HepG2 (cell line): ENCODE data around the gene DPT. TPM values are rescaled to one million over a fixed set of nuclear protein-coding genes. Genes with fewer than 3 reads are reported as not detected.

Experiments
- AHR ChIP-seq: IDR thresholded peaks from 2 replicates; pipeline ENCODE4 v1.6.1; 2018; ENCODE audit warnings: missing genetic modification reagents, missing compliant biosample characterization
- ELF3 ChIP-seq: IDR thresholded peaks from 2 replicates; pipeline ENCODE4 v1.6.1; 2016; ENCODE audit warnings: missing genetic modification reagents, missing compliant biosample characterization
- HCFC1 ChIP-seq: fragments of 150-350 bp; IDR thresholded peaks from 2 replicates; pipeline ENCODE4 v1.6.1; 2014; ENCODE audit warnings: low read depth, low read length
- NFIC ChIP-seq: IDR thresholded peaks from 2 replicates; pipeline ENCODE4 v1.6.1; 2012; ENCODE audit warnings: mild to moderate bottlenecking, low read length, inconsistent platforms
- RARA ChIP-seq: IDR thresholded peaks from 2 replicates; pipeline ENCODE4 v1.6.1; 2016; ENCODE audit warnings: missing genetic modification reagents, missing compliant biosample characterization
- TEAD3 ChIP-seq: optimal IDR thresholded peaks from 2 replicates; pipeline ENCODE3; 2016; ENCODE audit warnings: borderline replicate concordance
- ZBTB3 ChIP-seq: sonication (generic); formaldehyde crosslinking; IDR thresholded peaks from 2 replicates; pipeline ENCODE4 v1.4.0; 2020; ENCODE audit warnings: low read depth, mild to moderate bottlenecking, moderate library complexity, missing genetic modification reagents, borderline replicate concordance
- ZNF24 ChIP-seq: fragments of 450-650 bp; IDR thresholded peaks from 2 replicates; pipeline ENCODE4 v1.6.1; 2017; ENCODE audit warnings: antibody characterized with exemption, mild to moderate bottlenecking
- ZNF317 ChIP-seq: sonication (generic); formaldehyde crosslinking; IDR thresholded peaks from 2 replicates; pipeline ENCODE4 v1.5.0; 2020; ENCODE audit warnings: mild to moderate bottlenecking, missing genetic modification reagents
- ZNF350 ChIP-seq: sonication (generic); formaldehyde crosslinking; IDR thresholded peaks from 2 replicates; pipeline ENCODE4 v1.4.0; 2020; ENCODE audit warnings: mild to moderate bottlenecking, low read depth, missing genetic modification reagents, borderline replicate concordance
- ZNF614 ChIP-seq: IDR thresholded peaks from 2 replicates; pipeline ENCODE4 v1.6.1; 2018; ENCODE audit warnings: missing biosample characterization, missing genetic modification reagents, inconsistent platforms, borderline replicate concordance
- ZNF747 ChIP-seq: sonication (generic); formaldehyde crosslinking; IDR thresholded peaks from 2 replicates; pipeline ENCODE4 v1.8.1; 2023; ENCODE audit warnings: missing genetic modification reagents, mild to moderate bottlenecking, borderline replicate concordance
- ZNF839 ChIP-seq: sonication (generic); formaldehyde crosslinking; IDR thresholded peaks from 2 replicates; pipeline ENCODE4 v1.4.0; 2020; ENCODE audit warnings: missing genetic modification reagents, mild to moderate bottlenecking, borderline replicate concordance
- polyA plus RNA-seq, 8 experiments: library from polyadenylated mRNA; depleted of rRNA in 3 of 8; stranded (reverse) in 7 of 8; unstranded in 1 of 8; fragments of >200 nt; fragmentation: Illumina TruSeq in 4 of 8; extraction: Trizol in 4 of 8; gene quantifications; 2 replicates each; pipeline versions ENCODE4 v1.2.1 to v1.2.3, GENCODE V29; 2011 to 2016; ENCODE audit warnings: low read depth in 4 of 8, missing spikeins in 1 of 8, mixed read lengths in 1 of 8; ENCODE audit not compliant: insufficient read depth in 1 of 8
- total RNA-seq, 5 experiments: library from RNA; depleted of rRNA; stranded (reverse); fragments of >200 nt; fragmentation: Illumina TruSeq; extraction: Trizol; gene quantifications; 2 replicates each; pipeline ENCODE4 v1.2.3, GENCODE V29; 2016; ENCODE audit warnings: low read depth in 1 of 5
- TF ChIP-seq, protein P1 (sequence below): IDR thresholded peaks from 2 replicates; pipeline ENCODE4 v1.6.1; 2018; ENCODE audit warnings: missing genetic modification reagents, mild to moderate bottlenecking, missing compliant biosample characterization
- TF ChIP-seq, protein P2 (sequence below): sonication (generic); formaldehyde crosslinking; IDR thresholded peaks from 2 replicates; pipeline ENCODE4 v1.5.1; 2020; ENCODE audit warnings: mild to moderate bottlenecking, missing genetic modification reagents, borderline replicate concordance
- TF ChIP-seq, protein P3 (sequence below): sonication (generic); formaldehyde crosslinking; IDR thresholded peaks from 2 replicates; pipeline ENCODE4 v1.5.0; 2020; ENCODE audit warnings: missing genetic modification reagents, mild to moderate bottlenecking, borderline replicate concordance
- TF ChIP-seq, protein P4 (sequence below): fragments of 450-650 bp; IDR thresholded peaks from 2 replicates; pipeline ENCODE4 v1.6.1; 2016
- TF ChIP-seq, protein P5 (sequence below): sonication (generic); formaldehyde crosslinking; IDR thresholded peaks from 2 replicates; pipeline ENCODE4 v1.4.0; 2020; ENCODE audit warnings: missing genetic modification reagents
- TF ChIP-seq, protein P6 (sequence below): sonication (generic); formaldehyde crosslinking; IDR thresholded peaks from 2 replicates; pipeline ENCODE4 v1.4.0; 2020; ENCODE audit warnings: mild to moderate bottlenecking, missing genetic modification reagents

Gene DPT
- total and polyA plus RNA-seq, 2 of the 13 experiments (the other 11 are each of a cell fraction or from before 2014, with no cell fraction given), result 0.04 TPM; not detected in 1

DNA sequence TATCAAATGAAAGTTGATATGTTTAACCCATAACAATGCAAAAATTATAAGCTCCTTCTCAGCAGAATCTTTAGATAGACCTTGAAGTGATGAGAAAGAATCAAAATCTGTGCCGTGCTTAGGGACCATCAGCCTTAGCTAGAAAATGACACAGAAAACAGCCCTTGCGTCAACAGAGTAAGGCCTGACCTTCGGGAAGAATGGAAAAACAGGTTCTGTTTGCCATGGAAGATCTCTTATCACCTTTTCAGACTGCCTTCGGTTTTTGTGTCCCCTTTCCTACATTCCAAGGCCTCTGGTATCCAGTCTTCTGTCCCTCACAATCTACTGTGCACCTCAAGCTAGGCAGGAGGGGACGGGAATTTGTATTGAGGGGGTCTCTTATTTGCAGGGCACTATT lies 37.6 kb upstream of the DPT start (continued):
- TF ChIP-seq ZNF614, result 0 out of 2 replicates have a peak, but pooled peaks have one; percentile 42
- TF ChIP-seq HCFC1, result no peak
- TF ChIP-seq, protein P1, sequence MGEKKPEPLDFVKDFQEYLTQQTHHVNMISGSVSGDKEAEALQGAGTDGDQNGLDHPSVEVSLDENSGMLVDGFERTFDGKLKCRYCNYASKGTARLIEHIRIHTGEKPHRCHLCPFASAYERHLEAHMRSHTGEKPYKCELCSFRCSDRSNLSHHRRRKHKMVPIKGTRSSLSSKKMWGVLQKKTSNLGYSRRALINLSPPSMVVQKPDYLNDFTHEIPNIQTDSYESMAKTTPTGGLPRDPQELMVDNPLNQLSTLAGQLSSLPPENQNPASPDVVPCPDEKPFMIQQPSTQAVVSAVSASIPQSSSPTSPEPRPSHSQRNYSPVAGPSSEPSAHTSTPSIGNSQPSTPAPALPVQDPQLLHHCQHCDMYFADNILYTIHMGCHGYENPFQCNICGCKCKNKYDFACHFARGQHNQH (CRISPR knock-in tag), result no peak
- TF ChIP-seq, protein P2, sequence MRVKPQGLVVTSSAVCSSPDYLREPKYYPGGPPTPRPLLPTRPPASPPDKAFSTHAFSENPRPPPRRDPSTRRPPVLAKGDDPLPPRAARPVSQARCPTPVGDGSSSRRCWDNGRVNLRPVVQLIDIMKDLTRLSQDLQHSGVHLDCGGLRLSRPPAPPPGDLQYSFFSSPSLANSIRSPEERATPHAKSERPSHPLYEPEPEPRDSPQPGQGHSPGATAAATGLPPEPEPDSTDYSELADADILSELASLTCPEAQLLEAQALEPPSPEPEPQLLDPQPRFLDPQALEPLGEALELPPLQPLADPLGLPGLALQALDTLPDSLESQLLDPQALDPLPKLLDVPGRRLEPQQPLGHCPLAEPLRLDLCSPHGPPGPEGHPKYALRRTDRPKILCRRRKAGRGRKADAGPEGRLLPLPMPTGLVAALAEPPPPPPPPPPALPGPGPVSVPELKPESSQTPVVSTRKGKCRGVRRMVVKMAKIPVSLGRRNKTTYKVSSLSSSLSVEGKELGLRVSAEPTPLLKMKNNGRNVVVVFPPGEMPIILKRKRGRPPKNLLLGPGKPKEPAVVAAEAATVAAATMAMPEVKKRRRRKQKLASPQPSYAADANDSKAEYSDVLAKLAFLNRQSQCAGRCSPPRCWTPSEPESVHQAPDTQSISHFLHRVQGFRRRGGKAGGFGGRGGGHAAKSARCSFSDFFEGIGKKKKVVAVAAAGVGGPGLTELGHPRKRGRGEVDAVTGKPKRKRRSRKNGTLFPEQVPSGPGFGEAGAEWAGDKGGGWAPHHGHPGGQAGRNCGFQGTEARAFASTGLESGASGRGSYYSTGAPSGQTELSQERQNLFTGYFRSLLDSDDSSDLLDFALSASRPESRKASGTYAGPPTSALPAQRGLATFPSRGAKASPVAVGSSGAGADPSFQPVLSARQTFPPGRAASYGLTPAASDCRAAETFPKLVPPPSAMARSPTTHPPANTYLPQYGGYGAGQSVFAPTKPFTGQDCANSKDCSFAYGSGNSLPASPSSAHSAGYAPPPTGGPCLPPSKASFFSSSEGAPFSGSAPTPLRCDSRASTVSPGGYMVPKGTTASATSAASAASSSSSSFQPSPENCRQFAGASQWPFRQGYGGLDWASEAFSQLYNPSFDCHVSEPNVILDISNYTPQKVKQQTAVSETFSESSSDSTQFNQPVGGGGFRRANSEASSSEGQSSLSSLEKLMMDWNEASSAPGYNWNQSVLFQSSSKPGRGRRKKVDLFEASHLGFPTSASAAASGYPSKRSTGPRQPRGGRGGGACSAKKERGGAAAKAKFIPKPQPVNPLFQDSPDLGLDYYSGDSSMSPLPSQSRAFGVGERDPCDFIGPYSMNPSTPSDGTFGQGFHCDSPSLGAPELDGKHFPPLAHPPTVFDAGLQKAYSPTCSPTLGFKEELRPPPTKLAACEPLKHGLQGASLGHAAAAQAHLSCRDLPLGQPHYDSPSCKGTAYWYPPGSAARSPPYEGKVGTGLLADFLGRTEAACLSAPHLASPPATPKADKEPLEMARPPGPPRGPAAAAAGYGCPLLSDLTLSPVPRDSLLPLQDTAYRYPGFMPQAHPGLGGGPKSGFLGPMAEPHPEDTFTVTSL, result peak; percentile 85; the same call in 1 of the 2 replicates
- no peak for TF ChIP-seq ZNF839 (CRISPR knock-in tag)
- TF ChIP-seq, protein P3, sequence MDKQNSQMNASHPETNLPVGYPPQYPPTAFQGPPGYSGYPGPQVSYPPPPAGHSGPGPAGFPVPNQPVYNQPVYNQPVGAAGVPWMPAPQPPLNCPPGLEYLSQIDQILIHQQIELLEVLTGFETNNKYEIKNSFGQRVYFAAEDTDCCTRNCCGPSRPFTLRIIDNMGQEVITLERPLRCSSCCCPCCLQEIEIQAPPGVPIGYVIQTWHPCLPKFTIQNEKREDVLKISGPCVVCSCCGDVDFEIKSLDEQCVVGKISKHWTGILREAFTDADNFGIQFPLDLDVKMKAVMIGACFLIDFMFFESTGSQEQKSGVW (CRISPR knock-in tag), result no peak
- TF ChIP-seq, protein P4, sequence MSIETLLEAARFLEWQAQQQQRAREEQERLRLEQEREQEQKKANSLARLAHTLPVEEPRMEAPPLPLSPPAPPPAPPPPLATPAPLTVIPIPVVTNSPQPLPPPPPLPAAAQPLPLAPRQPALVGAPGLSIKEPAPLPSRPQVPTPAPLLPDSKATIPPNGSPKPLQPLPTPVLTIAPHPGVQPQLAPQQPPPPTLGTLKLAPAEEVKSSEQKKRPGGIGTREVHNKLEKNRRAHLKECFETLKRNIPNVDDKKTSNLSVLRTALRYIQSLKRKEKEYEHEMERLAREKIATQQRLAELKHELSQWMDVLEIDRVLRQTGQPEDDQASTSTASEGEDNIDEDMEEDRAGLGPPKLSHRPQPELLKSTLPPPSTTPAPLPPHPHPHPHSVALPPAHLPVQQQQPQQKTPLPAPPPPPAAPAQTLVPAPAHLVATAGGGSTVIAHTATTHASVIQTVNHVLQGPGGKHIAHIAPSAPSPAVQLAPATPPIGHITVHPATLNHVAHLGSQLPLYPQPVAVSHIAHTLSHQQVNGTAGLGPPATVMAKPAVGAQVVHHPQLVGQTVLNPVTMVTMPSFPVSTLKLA, result no peak
- peak; percentile 61 for TF ChIP-seq RARA (CRISPR knock-in tag)
- no peak; the same call in 1 of the 2 replicates for TF ChIP-seq NFIC
- no peak for TF ChIP-seq ZNF350 (CRISPR knock-in tag)
- TF ChIP-seq, protein P5, sequence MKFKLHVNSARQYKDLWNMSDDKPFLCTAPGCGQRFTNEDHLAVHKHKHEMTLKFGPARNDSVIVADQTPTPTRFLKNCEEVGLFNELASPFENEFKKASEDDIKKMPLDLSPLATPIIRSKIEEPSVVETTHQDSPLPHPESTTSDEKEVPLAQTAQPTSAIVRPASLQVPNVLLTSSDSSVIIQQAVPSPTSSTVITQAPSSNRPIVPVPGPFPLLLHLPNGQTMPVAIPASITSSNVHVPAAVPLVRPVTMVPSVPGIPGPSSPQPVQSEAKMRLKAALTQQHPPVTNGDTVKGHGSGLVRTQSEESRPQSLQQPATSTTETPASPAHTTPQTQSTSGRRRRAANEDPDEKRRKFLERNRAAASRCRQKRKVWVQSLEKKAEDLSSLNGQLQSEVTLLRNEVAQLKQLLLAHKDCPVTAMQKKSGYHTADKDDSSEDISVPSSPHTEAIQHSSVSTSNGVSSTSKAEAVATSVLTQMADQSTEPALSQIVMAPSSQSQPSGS (CRISPR knock-in tag), result peak; percentile 24; the same call in 1 of the 2 replicates
- TF ChIP-seq ZNF24, result no peak
- TF ChIP-seq, protein P6, sequence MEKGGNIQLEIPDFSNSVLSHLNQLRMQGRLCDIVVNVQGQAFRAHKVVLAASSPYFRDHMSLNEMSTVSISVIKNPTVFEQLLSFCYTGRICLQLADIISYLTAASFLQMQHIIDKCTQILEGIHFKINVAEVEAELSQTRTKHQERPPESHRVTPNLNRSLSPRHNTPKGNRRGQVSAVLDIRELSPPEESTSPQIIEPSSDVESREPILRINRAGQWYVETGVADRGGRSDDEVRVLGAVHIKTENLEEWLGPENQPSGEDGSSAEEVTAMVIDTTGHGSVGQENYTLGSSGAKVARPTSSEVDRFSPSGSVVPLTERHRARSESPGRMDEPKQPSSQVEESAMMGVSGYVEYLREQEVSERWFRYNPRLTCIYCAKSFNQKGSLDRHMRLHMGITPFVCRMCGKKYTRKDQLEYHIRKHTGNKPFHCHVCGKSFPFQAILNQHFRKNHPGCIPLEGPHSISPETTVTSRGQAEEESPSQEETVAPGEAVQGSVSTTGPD (CRISPR knock-in tag), result no peak
- no peak for TF ChIP-seq ELF3 (CRISPR knock-in tag)
- TF ChIP-seq ZNF317, result peak; percentile 72
- TF ChIP-seq TEAD3, result peak; percentile 93
- no peak for TF ChIP-seq AHR (CRISPR knock-in tag)
- no peak for TF ChIP-seq ZNF747 (CRISPR knock-in tag)
- TF ChIP-seq ZBTB3 (CRISPR knock-in tag), result no peak
